Measurements from ENCODE around the gene ARL15. TPM values are rescaled to one million over a fixed set of nuclear protein-coding genes. Genes with fewer than 3 reads are reported as not detected.

Gene ARL15
- total RNA-seq, 4 donors from 2014 or later: 8.5 to 19.1 (median 12.0) TPM

- H3K9me3 ChIP-seq: no peaks in the 10 kb centered on the region
- no peaks in the 10 kb centered on the region for H3K36me3 ChIP-seq
- no peak for DNase-seq
- intact Hi-C loops (cut with DNase I): no loop called here
- H3K27me3 ChIP-seq: no peaks in the 10 kb centered on the region
- TF ChIP-seq CTCF (IDR thresholded peaks at IDR 0.05): no peak
- no peak for TF ChIP-seq POLR2A (IDR thresholded peaks at IDR 0.05)
- no peak overlapping the region for H3K4me3 ChIP-seq
- H3K27ac ChIP-seq: no peak overlapping the region
- 59 to 75% methylated on average over 11 to 14 of the region's 14 CpGs for WGBS, 2 donors
- no peaks in the 10 kb centered on the region for H3K4me1 ChIP-seq
Measured at GRCh38 chr5:53884417-53884816, 426.0 kb downstream of the ARL15 start.

- DNase-seq: no peak
- H3K4me3 ChIP-seq: no peak overlapping the region
- no peak overlapping the region for H3K27ac ChIP-seq
- TF ChIP-seq POLR2A (IDR thresholded peaks at IDR 0.05) (no peak), CTCF (IDR thresholded peaks at IDR 0.05) (no peak)
- H3K36me3 ChIP-seq: no peaks in the 10 kb centered on the region
- H3K9me3 ChIP-seq: no peaks in the 10 kb centered on the region
- intact Hi-C loops (cut with DNase I): no loop called here
- no peaks in the 10 kb centered on the region for H3K27me3 ChIP-seq
- no peaks in the 10 kb centered on the region for H3K4me1 ChIP-seq
Measured at GRCh38 chr5:53882676-53883031, 427.7 kb downstream of the ARL15 start.

GRCh38 chr5:53882006-53882675, 428.2 kb downstream of the ARL15 start:
- no peaks in the 10 kb centered on the region for H3K4me1 ChIP-seq
- H3K9me3 ChIP-seq: no peaks in the 10 kb centered on the region
- intact Hi-C loops (cut with DNase I): no loop called here
- H3K27ac ChIP-seq: no peak overlapping the region
- H3K27me3 ChIP-seq: no peaks in the 10 kb centered on the region
- TF ChIP-seq POLR2A (IDR thresholded peaks at IDR 0.05) (no peak), CTCF (IDR thresholded peaks at IDR 0.05) (no peak)
- no peak for DNase-seq
- 86 to 92% methylated on average over 1 of the region's 1 CpG for WGBS, 2 donors
- H3K36me3 ChIP-seq: no peaks in the 10 kb centered on the region
- no peak overlapping the region for H3K4me3 ChIP-seq

GRCh38 chr5:53879708-53880323, 430.6 kb downstream of the ARL15 start:
- no peaks in the 10 kb centered on the region for H3K36me3 ChIP-seq
- no peaks in the 10 kb centered on the region for H3K27me3 ChIP-seq
- WGBS, 2 donors: 41 to 68% methylated on average over 5 of the region's 5 CpGs
- no peak for DNase-seq
- no peak overlapping the region for H3K27ac ChIP-seq
- no peaks in the 10 kb centered on the region for H3K9me3 ChIP-seq
- H3K4me1 ChIP-seq: no peaks in the 10 kb centered on the region
- intact Hi-C loops (cut with DNase I): no loop called here
- no peak overlapping the region for H3K4me3 ChIP-seq
- TF ChIP-seq CTCF (IDR thresholded peaks at IDR 0.05) (no peak), POLR2A (IDR thresholded peaks at IDR 0.05) (no peak)

GRCh38 chr5:53878015-53878414, 432.4 kb downstream of the ARL15 start:
- no peak overlapping the region for H3K4me3 ChIP-seq
- WGBS, 2 donors: 85 to 95% methylated on average over 2 of the region's 2 CpGs
- no peaks in the 10 kb centered on the region for H3K4me1 ChIP-seq
- intact Hi-C loops (cut with DNase I): no loop called here
- H3K27ac ChIP-seq: no peak overlapping the region
- DNase-seq: no peak
- H3K9me3 ChIP-seq: no peaks in the 10 kb centered on the region
- TF ChIP-seq POLR2A (IDR thresholded peaks at IDR 0.05) (no peak), CTCF (IDR thresholded peaks at IDR 0.05) (no peak)
- H3K36me3 ChIP-seq: no peaks in the 10 kb centered on the region
- H3K27me3 ChIP-seq: no peaks in the 10 kb centered on the region

All from esophagus squamous epithelium (tissue), 5 donors.